H1 (cell line): ENCODE results near the gene MYLK2. TPM values are rescaled to one million over a fixed set of nuclear protein-coding genes. Genes with fewer than 3 reads are reported as not detected.
A peak's percentile ranks its signal among the peaks of the same experiment; 100 is the strongest.

Source experiments
- CTCF ChIA-PET: fragments of 300-600 bp; sonication (Branson Sonifier 250); formaldehyde crosslinking; loops from one replicate; lab custom pipeline; 2021; ENCODE audit not compliant: partially characterized antibody; lab: Charles Lee
- POLR2A ChIA-PET: fragments of 300-600 bp; sonication (Branson Sonifier 250); formaldehyde crosslinking; loops from one replicate; lab custom pipeline; 2021; ENCODE audit warnings: inconsistent platforms; ENCODE audit not compliant: partially characterized antibody; lab: Charles Lee
- DNase-seq, 2 experiments: peaks; one replicate each; pipeline versions ENCODE4 v3.0.0 to v3.0.0-alpha.2; 2010 to 2022; ENCODE audit warnings: low spot score in 2 of 2, low read depth in 1 of 2, mixed read lengths in 1 of 2
- FAIRE-seq: peaks from 2 replicates; lab custom pipeline; 2011; peaks lifted over from hg19 to GRCh38; lab: Jason Lieb, UNC
- H2AFZ ChIP-seq: 2 replicates; pipeline ENCODE4 v1.8.1; 2012; ENCODE audit warnings: low read length, inconsistent platforms
- H2AK5ac ChIP-seq: 2 replicates; pipeline ENCODE4 v1.6.1; 2013; ENCODE audit warnings: low read depth, low read length
- H2BK120ac ChIP-seq: replicated peaks from 2 replicates; pipeline ENCODE3; 2013; ENCODE audit warnings: low read depth, low read length, inconsistent platforms
- H2BK12ac ChIP-seq: 2 replicates; pipeline ENCODE4 v1.6.1; 2013; ENCODE audit warnings: low read depth, low read length
- H2BK15ac ChIP-seq: 2 replicates; pipeline ENCODE4 v1.6.1; 2013; ENCODE audit warnings: low read length
- H2BK20ac ChIP-seq: 2 replicates; pipeline ENCODE4 v1.6.1; 2013; ENCODE audit warnings: low read length
- H2BK5ac ChIP-seq: 2 replicates; pipeline ENCODE4 v1.6.1; 2013; ENCODE audit warnings: low read depth, low read length
- H3K14ac ChIP-seq: 2 replicates; pipeline ENCODE4 v1.6.1; 2013; ENCODE audit warnings: inconsistent platforms; ENCODE audit not compliant: insufficient read length
- H3K18ac ChIP-seq: 2 replicates; pipeline ENCODE4 v1.6.1; 2013; ENCODE audit warnings: low read length; ENCODE audit errors: extremely low read depth
- H3K23ac ChIP-seq: 2 replicates; pipeline ENCODE4 v1.6.1; 2013; ENCODE audit warnings: inconsistent platforms; ENCODE audit not compliant: insufficient read length
- H3K23me2 ChIP-seq: 2 replicates; pipeline ENCODE4 v1.6.1; 2013; ENCODE audit warnings: low read depth, low read length
- H3K27ac ChIP-seq: 2 replicates; pipeline ENCODE4 v1.6.1; 2011; ENCODE audit warnings: low read depth, low read length, inconsistent platforms
- H3K27me3 ChIP-seq, 4 experiments: replicated peaks in 1 of 4; 1 replicate in 1 of 4; 2 replicates in 3 of 4; pipeline versions ENCODE4 v1.6.1 to v1.8.1; 2011 to 2013; ENCODE audit warnings: low read length in 3 of 4, mild to moderate bottlenecking in 3 of 4, inconsistent platforms in 2 of 4, mixed read lengths in 2 of 4, moderate library complexity in 1 of 4; ENCODE audit not compliant: control insufficient read depth in 3 of 4, insufficient read depth in 3 of 4; ENCODE audit errors: extremely low read depth in 1 of 4
- H3K36me3 ChIP-seq, 4 experiments: 2 replicates each; pipeline versions ENCODE4 v1.6.1 to v1.8.1; 2011 to 2013; ENCODE audit warnings: mild to moderate bottlenecking in 4 of 4, low read length in 3 of 4, moderate library complexity in 2 of 4, control low read depth in 1 of 4, inconsistent platforms in 1 of 4; ENCODE audit not compliant: insufficient read depth in 4 of 4, control insufficient read depth in 2 of 4
- H3K4ac ChIP-seq: replicated peaks from 2 replicates; pipeline ENCODE3; 2013; ENCODE audit warnings: low read length, low read depth, mixed read lengths, inconsistent platforms; ENCODE audit not compliant: insufficient read length
- H3K4me1 ChIP-seq, 4 experiments: replicated peaks in 1 of 4; 1 replicate in 1 of 4; 2 replicates in 3 of 4; pipeline versions ENCODE4 v1.6.1 to v1.8.1; 2011 to 2013; ENCODE audit warnings: low read length in 3 of 4, inconsistent platforms in 2 of 4, mixed read lengths in 1 of 4; ENCODE audit not compliant: insufficient read depth in 4 of 4, control insufficient read depth in 3 of 4
- H3K4me2 ChIP-seq, 2 experiments: 2 replicates each; pipeline versions ENCODE4 v1.6.1 to v1.8.1; 2011 to 2013; ENCODE audit warnings: low read depth in 2 of 2, low read length in 2 of 2, control low read depth in 1 of 2, inconsistent platforms in 1 of 2, mild to moderate bottlenecking in 1 of 2; ENCODE audit not compliant: insufficient read depth in 1 of 2
- H3K4me3 ChIP-seq, 4 experiments: fragments of 200-600, 300-600 bp in 1 of 4; sonication (generic), shearing (Covaris generic), sonication (Bioruptor Twin) in 1 of 4; 2 replicates each; pipeline versions ENCODE4 v1.5.1 to v1.8.1; 2011 to 2016; ENCODE audit warnings: low read length in 4 of 4, low read depth in 3 of 4, control low read depth in 2 of 4, inconsistent platforms in 2 of 4, mild to moderate bottlenecking in 2 of 4, mixed read lengths in 1 of 4, moderate library complexity in 1 of 4; ENCODE audit not compliant: insufficient read depth in 2 of 4; ENCODE audit errors: extremely low read depth in 1 of 4
- H3K56ac ChIP-seq: replicated peaks from 2 replicates; pipeline ENCODE3; 2013; ENCODE audit warnings: low read depth, mild to moderate bottlenecking, mixed read lengths, low read length, inconsistent platforms; ENCODE audit not compliant: insufficient read length
- H3K79me1 ChIP-seq: 2 replicates; pipeline ENCODE4 v1.6.1; 2013; ENCODE audit warnings: low read depth, low read length, control low read depth
- H3K79me2 ChIP-seq, 2 experiments: 2 replicates each; pipeline versions ENCODE4 v1.6.1 to v1.8.1; 2012 to 2013; ENCODE audit warnings: low read length in 2 of 2, mild to moderate bottlenecking in 2 of 2, inconsistent platforms in 1 of 2; ENCODE audit not compliant: insufficient read depth in 2 of 2, control insufficient read depth in 1 of 2
- H3K9ac ChIP-seq, 4 experiments: replicated peaks in 1 of 4; 1 replicate in 1 of 4; 2 replicates in 3 of 4; pipeline versions ENCODE4 v1.6.1 to v1.8.1; 2011 to 2013; ENCODE audit warnings: low read depth in 3 of 4, low read length in 3 of 4, control low read depth in 2 of 4, mild to moderate bottlenecking in 2 of 4, moderate library complexity in 2 of 4, inconsistent platforms in 1 of 4; ENCODE audit errors: extremely low read depth in 1 of 4
- H3K9me3 ChIP-seq, 2 experiments: 2 replicates each; pipeline versions ENCODE4 v1.6.1 to v1.8.1; 2012 to 2013; ENCODE audit warnings: mild to moderate bottlenecking in 2 of 2, moderate library complexity in 2 of 2, control low read depth in 1 of 2, inconsistent platforms in 1 of 2, low read depth in 1 of 2, low read length in 1 of 2, mixed read lengths in 1 of 2; ENCODE audit not compliant: insufficient read depth in 2 of 2
- H4K20me1 ChIP-seq, 2 experiments: replicated peaks in 1 of 2; 2 replicates each; pipeline versions ENCODE3 to v1.8.1; 2011 to 2013; ENCODE audit warnings: inconsistent platforms in 2 of 2, low read length in 2 of 2, mild to moderate bottlenecking in 1 of 2; ENCODE audit not compliant: insufficient read depth in 2 of 2, control insufficient read depth in 1 of 2
- H4K5ac ChIP-seq: 2 replicates; pipeline ENCODE4 v1.6.1; 2013; ENCODE audit warnings: low read length, low read depth, mixed read lengths, inconsistent platforms; ENCODE audit not compliant: insufficient read length
- H4K8ac ChIP-seq: 2 replicates; pipeline ENCODE4 v1.8.0; 2013; ENCODE audit warnings: mild to moderate bottlenecking, moderate library complexity, low read length, inconsistent platforms; ENCODE audit not compliant: insufficient read depth; ENCODE audit errors: extremely low read depth
- H4K91ac ChIP-seq: replicated peaks from 2 replicates; pipeline ENCODE3; 2013; ENCODE audit warnings: low read length, mixed read lengths, inconsistent platforms; ENCODE audit not compliant: insufficient read length
- BCL11A ChIP-seq, 2 experiments: IDR thresholded peaks; one replicate each; pipeline ENCODE4 v1.6.1; 2011; ENCODE audit warnings: low read depth in 2 of 2, low read length in 2 of 2, mild to moderate bottlenecking in 2 of 2
- WGBS, 2 experiments: shearing (Covaris generic) in 1 of 2; methylation state at CpG; one replicate each; pipeline versions ENCODE4 v1.1.6 to v1.1.7; 2013 to 2015; ENCODE audit warnings: low lambda C conversion rate in 2 of 2, mixed read lengths in 2 of 2, inconsistent platforms in 1 of 2, low coverage in 1 of 2, missing lambda C conversion rate in 1 of 2; ENCODE audit not compliant: insufficient replicate concordance in 2 of 2, insufficient coverage in 1 of 2, insufficient read length in 1 of 2; ENCODE audit errors: extremely low coverage in 1 of 2, missing lambda C conversion rate in 1 of 2; 5-methylcytosine and 5-hydroxymethylcytosine counted together
- polyA plus RNA-seq, 7 experiments: library from polyadenylated mRNA; depleted of rRNA in 3 of 7; stranded (reverse) in 5 of 7; unstranded in 2 of 7; fragments of >200 nt in 5 of 7; fragments of 200-250 nt in 2 of 7; gene quantifications; 1 replicate in 5 of 7; 2 replicates in 1 of 7; 4 replicates in 1 of 7; pipeline versions ENCODE4 v1.2.1 to v1.2.3, GENCODE V29; 2011 to 2013; ENCODE audit warnings: missing spikeins in 2 of 7, mixed read lengths in 2 of 7
- total RNA-seq: library from RNA; stranded (reverse); fragmentation: NEBNext Ultra II Directional; extraction: Animal tissue kit (Norgen Biotek cat#: 25700); gene quantifications from 2 replicates; pipeline ENCODE4 v1.2.1, GENCODE V29; 2021
- TF ChIP-seq, protein P1 (sequence below), 3 experiments: IDR thresholded peaks; 1 replicate in 2 of 3; 2 replicates in 1 of 3; pipeline versions ENCODE4 v1.5.1 to v1.6.1; 2011; ENCODE audit warnings: low read length in 3 of 3, mild to moderate bottlenecking in 3 of 3, inconsistent platforms in 2 of 3, low read depth in 1 of 3, moderate library complexity in 1 of 3; ENCODE audit not compliant: insufficient read depth in 1 of 3; ENCODE audit errors: control extremely low read depth in 1 of 3

MYLK2 gene
- total and polyA plus RNA-seq, 2 of the 8 experiments (the other 6 are each of a cell fraction or from before 2014, with no cell fraction given): 0.22 to 0.26 TPM

DNA sequence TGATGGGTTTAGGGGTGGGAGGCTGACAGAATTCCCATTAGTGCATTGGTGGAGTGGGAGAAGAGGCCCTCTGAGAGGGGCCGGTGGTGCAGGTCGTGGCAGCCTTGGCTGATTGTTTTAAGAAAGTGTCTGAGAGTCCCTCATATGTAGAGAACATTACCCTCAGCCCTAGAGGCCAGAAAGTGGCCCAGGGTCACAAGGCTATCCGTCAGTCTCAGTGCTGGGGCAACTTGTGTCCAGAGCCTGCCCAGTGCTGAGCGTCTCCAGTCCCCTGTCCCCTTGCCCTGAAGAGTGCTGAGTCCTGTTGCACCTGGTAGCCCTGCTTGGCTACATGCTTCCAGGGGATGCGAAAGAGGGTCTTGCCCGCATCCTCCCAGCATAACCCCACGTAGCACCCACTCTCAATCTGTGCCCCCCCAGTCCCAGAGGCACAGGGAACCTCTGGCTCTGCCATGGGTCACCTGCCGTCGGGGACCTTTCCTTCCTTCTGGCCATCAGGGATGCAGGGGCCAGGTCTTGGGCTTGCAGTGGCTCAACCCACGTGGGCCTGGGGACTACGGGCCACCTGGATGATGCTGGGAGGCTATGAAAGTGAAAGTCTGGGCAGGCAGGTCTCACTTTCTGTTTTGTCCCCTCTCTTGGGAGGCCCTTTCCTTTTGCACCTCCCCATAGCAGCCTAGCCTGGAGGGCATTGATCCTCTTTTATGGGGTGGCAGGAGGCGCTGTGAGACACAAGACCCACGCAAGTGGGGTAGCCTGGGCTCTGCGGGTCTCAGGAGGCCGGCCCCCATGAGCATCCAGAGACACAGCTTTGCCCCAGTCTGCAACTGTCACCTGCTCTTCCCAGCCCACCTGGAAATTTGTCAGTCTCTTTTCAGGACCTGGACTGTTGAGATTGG lies 39.0 kb downstream of the MYLK2 start:
- H2BK20ac ChIP-seq: no peak overlapping the region
- ChIA-PET CTCF (interaction anchor here (0.7 to 8.6 kb wide), 7 partner anchors 11 to 174 kb away, joined by 3 to 105 read pairs (median 13); no protein-coding TSS in a partner anchor), POLR2A (interaction anchor here (0.7 kb wide), 1 partner anchor 79 kb away, joined by 3 read pairs; no protein-coding TSS in a partner anchor)
- FAIRE-seq (no peak), DNase-seq (no peak)
- H3K9me3 ChIP-seq: no peaks in the 10 kb centered on the region
- no peak overlapping the region for H3K4me2 ChIP-seq
- no peak overlapping the region for H4K5ac ChIP-seq
- H3K4me3 ChIP-seq: no peak overlapping the region
- peaks cover 3 to 34% (median 18%) of the 10 kb centered on the region in 4 experiments for H3K4me1 ChIP-seq
- H3K4ac ChIP-seq: no peak overlapping the region
- H2BK120ac ChIP-seq: no peak overlapping the region
- no peak overlapping the region for H3K14ac ChIP-seq
- no peak overlapping the region for H2AFZ ChIP-seq
- no peak overlapping the region for H3K27ac ChIP-seq
- peaks cover 0 to 19% (median 11%) of the 10 kb centered on the region in 4 experiments; a peak in 5 of 7 replicates for H3K27me3 ChIP-seq
- WGBS, 2 experiments: 83% methylated on average over 15 of the region's 15 CpGs; no CpG with 5 or more reads in 1 of the 2 experiments
- H3K9ac ChIP-seq: no peak overlapping the region; a peak in 1 of 7 replicates
- H3K56ac ChIP-seq: no peak overlapping the region
- H2BK5ac ChIP-seq: no peak overlapping the region
- H4K8ac ChIP-seq: no peak overlapping the region
- peaks cover 15% of the 10 kb centered on the region for H3K23me2 ChIP-seq
- no peak overlapping the region for H3K23ac ChIP-seq
- H2AK5ac ChIP-seq: no peak overlapping the region
- H2BK15ac ChIP-seq: no peak overlapping the region
- H3K79me1 ChIP-seq: no peaks in the 10 kb centered on the region
- no peak for TF ChIP-seq BCL11A (IDR thresholded peaks at IDR 0.05; ENCODE audit: low read depth in 2 of 2, low read length in 2 of 2)
- TF ChIP-seq, protein P1, sequence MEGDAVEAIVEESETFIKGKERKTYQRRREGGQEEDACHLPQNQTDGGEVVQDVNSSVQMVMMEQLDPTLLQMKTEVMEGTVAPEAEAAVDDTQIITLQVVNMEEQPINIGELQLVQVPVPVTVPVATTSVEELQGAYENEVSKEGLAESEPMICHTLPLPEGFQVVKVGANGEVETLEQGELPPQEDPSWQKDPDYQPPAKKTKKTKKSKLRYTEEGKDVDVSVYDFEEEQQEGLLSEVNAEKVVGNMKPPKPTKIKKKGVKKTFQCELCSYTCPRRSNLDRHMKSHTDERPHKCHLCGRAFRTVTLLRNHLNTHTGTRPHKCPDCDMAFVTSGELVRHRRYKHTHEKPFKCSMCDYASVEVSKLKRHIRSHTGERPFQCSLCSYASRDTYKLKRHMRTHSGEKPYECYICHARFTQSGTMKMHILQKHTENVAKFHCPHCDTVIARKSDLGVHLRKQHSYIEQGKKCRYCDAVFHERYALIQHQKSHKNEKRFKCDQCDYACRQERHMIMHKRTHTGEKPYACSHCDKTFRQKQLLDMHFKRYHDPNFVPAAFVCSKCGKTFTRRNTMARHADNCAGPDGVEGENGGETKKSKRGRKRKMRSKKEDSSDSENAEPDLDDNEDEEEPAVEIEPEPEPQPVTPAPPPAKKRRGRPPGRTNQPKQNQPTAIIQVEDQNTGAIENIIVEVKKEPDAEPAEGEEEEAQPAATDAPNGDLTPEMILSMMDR (IDR thresholded peaks at IDR 0.05; ENCODE audit: control extremely low read depth in 1 of 3, insufficient read depth in 1 of 3, low read depth in 1 of 3, low read length in 3 of 3): peak in 1 of 3 experiments; percentile 13; a peak in 1 of 4 replicates
- H4K91ac ChIP-seq: no peak overlapping the region
- no peak overlapping the region for H3K18ac ChIP-seq
- peak overlapping the region; percentile 43; the same call in 1 of the 2 replicates for H2BK12ac ChIP-seq
- H4K20me1 ChIP-seq: no peaks in the 10 kb centered on the region
- no peaks in the 10 kb centered on the region for H3K36me3 ChIP-seq
- H3K79me2 ChIP-seq: no peaks in the 10 kb centered on the region
